ENCODE results near the gene SOX1.
A peak's percentile ranks its signal among the peaks of the same experiment; 100 is the strongest.

The SOX1 gene

DNA sequence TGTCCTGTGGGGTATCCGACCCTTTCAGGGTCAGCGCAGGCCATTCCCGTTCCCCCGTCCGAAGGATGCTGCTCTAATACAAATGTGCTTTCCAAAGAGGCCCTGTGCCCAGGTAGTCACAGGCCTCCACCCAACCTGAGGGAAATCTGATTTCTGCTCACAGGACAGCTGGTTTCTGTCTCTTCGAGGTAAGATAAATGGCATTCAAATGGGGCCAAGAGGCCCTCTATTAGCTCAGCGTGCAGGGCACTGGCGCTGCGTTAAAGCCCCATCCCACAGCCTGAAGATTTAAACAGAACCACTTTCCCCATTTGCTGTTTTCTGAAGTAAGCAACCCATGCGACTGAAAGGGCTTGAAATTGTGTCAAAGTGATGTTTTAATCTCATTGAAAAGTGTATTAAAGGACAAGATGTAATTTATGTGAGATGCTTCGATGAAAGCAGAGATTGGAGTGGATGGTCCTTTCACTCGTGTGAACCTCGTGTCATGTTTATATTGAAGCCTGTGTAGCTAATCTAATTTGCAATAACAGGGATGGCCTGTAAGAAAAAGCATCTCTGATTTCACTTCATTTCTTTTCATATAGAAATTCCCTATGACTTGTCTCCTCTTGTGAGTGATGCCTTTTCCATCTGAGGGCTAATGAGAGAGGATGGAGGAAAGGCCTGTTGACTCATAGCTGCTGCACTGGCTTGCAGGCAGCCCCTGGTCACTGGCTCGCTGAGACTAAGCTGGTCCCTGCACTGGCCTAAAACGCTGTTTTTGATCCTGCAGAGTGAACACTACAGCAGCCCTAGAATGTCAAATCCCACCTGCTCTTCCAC lies 7.3 kb upstream of the SOX1 start:
- DNase-seq: no peak

DNA sequence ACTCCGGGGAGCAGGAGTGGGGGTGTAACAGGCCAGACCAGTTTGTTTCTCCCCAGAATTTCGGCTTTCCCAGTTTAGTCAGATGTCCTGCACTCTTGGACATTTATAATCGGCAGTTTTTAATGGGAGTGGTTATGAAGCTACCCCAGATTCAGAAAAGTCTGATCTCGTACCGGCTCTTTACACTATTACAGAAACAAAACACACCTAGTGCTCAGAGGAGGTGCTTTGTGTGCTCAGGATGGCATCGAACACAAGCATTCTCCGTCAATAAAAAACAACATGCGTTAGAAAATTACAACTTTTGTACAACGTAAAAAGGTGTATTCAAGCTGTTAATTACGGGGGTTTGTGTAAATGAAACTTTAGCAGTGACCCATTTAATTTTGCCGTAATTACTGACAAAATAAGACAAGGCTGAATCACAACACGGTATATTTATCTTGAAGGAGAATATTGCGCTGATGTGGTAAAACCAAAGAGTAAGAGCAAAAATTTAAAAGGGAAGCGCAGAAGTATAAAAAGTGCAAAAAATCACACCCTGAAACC lies 6.6 kb upstream of the SOX1 start:
- DNase-seq: no peak

- no peak for DNase-seq
Measured at GRCh38 chr13:112060899-112061366, 6.0 kb upstream of the SOX1 start.

- DNase-seq: no peak
Measured at GRCh38 chr13:112061367-112062061, 5.4 kb upstream of the SOX1 start.

GRCh38 chr13:112062072-112062567 lies 4.8 kb upstream of the SOX1 start:
- DNase-seq: no peak

- DNase-seq: no peak
Measured at GRCh38 chr13:112062571-112063570, 4.1 kb upstream of the SOX1 start.

DNA sequence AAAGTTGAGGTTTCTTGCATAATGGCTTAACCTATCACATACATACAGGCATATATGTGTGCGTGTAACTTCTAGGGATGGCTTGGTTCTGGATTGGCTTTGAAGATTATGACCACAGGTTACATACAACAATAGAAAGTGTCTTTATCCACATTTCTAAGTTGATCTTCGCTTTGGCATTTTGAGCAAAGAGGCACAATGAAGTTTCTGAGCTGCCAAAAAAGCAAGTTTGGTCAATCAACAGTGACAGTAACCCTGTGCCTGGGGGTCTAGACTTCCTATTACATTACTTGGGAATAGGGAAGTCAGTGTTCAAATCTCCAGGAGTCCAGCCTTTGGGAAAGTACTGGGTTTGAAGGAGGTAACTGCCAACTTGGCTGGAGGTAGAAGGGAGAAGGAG lies 3.1 kb upstream of the SOX1 start:
- DNase-seq: no peak

- no peak for DNase-seq
Measured at GRCh38 chr13:112064222-112064621, 2.7 kb upstream of the SOX1 start.

DNA sequence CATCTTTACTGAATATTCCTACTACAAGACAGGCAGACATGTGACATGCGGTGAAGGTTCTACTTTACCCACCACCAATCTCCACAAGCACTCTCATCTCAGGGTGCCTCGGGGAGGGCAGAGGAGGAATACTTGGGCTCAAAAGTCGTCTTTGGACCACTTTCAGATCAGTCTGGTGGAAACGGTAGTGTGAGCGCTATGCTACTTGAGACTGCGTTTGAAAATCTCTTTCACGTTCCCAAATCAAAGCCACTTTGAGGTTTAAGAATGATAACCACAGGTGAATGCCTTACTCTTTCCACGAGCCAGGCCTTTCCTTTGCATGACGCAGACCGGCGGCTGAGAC lies 1.5 kb upstream of the SOX1 start:
- no peak for DNase-seq

- DNase-seq: no peak
Measured at GRCh38 chr13:112065867-112066623, 904 bp upstream of the SOX1 start.

DNA sequence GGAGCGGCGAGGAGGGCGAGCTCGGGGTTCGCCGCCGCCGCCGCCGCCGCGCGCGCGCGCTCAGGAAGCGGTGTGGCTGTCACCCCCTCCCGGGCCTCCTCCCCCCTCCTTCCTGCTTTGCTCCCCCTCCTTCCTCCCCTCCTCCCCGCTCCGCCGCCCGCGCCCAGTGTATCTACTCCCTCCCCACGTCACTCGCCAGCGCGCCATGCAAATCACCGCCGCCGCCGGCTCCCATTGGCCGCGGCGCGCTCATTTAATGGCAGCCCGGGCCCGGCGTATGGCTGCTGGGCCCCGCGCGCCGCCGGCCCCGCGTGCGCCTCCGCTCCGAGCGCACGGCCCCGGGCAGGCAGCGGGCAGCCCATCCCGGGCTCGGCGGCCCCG lies 335 bp upstream of the SOX1 start:
- DNase-seq: peak; percentile 47 to 60

- DNase-seq: no peak
Measured at GRCh38 chr13:112067871-112068539, 1.1 kb downstream of the SOX1 start.

DNA sequence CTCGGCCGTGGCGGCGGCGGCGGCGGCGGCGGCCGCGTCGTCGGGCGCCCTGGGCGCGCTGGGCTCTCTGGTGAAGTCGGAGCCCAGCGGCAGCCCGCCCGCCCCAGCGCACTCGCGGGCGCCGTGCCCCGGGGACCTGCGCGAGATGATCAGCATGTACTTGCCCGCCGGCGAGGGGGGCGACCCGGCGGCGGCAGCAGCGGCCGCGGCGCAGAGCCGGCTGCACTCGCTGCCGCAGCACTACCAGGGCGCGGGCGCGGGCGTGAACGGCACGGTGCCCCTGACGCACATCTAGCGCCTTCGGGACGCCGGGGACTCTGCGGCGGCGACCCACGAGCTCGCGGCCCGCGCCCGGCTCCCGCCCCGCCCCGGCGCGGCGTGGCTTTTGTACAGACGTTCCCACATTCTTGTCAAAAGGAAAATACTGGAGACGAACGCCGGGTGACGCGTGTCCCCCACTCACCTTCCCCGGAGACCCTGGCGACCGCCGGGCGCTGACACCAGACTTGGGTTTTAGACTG lies 1.7 kb downstream of the SOX1 start:
- no peak for DNase-seq

DNA sequence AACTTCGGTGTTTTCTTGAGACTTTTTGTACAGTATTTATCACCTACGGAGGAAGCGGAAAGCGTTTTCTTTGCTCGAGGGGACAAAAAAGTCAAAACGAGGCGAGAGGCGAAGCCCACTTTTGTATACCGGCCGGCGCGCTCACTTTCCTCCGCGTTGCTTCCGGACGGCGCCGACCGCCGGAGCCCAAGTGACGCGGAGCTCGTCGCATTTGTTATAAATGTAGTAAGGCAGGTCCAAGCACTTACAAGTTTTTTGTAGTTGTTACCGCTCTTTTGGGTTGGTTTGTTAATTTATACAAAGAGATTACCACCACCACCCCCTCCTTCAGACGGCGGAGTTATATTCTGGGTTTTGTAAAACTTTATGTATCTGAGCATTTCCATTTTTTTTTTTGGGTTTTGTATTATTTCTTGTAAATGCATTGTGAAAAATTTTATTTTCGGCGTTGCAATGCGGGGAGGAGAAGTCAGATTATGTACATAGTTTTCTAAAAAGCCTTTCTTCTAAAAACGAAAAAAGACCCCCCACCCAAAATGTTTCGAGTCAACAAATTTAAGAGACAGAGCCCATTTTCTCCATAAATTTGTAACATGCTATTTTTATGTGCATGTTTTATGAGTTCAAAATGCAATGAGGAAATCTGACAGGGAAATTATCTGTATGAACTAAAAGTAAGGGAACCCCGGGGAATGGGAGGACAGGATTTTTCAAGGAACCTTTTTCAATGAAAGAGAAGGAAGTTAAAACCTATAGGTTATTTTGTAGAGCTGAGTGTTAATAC lies 2.3 kb downstream of the SOX1 start:
- DNase-seq: no peak

DNA sequence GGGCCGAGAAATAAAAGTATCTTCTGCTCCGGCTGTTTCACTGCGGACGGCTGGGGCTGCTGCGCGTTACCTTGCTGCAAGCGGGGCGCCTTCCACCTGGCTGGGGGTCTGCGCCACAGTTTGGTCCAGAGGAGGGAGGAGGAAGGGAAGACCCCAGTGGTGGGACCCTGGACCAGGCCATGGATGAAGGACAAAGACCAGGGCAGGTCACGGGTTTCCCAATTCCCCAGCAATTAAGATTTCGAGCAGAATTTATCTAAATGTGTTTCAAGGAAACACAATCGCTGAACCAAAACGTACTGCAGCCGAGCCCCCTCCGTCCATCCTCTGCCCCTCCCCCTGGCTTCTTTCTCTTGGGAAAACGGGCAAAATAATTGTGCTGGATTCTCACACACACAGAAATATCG lies 2.9 kb downstream of the SOX1 start:
- DNase-seq: no peak

DNA sequence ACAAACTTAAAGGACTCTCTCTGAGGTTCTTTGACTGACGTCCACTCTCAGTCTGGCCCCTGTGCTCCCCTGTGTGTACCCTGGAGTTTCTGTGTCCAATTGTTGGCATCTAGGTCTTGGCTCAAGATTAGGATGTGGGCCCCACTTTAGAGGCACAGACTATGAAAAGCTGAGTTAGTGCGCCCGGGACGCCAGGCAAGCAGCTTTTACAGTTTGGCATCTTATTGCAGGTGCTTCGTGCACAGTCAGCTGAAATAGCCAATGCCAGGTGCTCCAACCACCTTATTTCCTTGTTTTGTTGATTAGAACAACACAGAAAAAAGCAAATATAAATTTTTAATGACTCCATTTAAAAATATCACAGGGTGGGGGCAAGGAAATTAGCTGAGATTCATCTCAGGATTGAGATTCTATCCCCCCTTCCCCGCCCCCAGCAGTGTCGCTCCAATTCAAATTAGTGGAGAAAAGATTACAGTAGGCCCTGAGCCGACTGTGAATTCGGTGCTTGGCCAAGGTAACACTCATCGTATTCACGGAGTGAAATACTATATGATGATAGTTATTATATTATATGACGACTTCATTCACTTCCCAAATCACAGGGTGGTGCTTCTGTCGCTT lies 4.3 kb downstream of the SOX1 start:
- DNase-seq: no peak

GRCh38 chr13:112071723-112072533 lies 5.0 kb downstream of the SOX1 start:
- no peak for DNase-seq

DNA sequence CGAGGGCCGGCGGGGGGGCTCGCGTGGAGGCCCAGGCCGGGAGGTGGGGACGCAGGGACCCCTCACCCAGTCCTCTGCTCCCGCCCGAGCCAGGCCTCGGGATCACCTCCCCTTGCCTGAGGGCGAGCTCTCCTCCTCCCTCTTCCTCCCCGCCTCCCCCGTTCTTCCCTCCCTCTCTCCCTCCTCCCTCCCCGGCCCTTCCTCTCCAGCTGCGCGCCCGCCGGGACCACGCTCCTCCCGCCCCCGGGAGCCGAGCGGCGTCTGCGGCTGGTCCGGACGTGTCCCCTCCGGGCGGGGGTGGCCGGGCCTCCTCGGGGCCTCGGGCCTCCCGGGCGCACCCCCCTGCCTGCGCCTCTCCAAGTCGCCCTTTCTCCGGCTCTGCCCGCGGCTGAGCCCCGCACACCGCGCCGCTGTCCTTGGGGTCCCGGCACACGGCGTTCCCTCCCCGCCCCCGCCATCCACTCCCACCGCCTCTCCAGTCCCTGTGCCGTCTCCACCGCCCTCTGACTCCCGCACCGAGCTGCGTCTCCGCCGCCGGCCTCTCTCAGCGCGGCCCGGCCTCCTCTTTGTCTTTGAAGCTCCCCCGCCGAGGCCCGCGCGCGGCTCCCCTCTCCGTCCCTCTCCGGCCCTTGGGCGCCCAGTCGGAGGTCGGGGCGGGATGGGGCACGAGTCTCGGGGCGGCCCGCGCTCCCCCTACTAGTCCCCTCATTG lies 5.7 kb downstream of the SOX1 start:
- no peak for DNase-seq

Measured in hippocampal formation (tissue), 2 donors.